GM10248 (cell line): Measurements from ENCODE around the gene GBX1.

Experiments used
- CTCF ChIA-PET: fragments of 300-600 bp; sonication (Branson Sonifier 250); formaldehyde crosslinking; extraction: SDS; loops from one replicate; lab custom pipeline; 2021; ENCODE audit warnings: antibody characterized with exemption; lab: Yijun Ruan, JAX
- POLR2A ChIA-PET: fragments of 350-650 bp; sonication (Branson Sonifier 250); formaldehyde crosslinking; extraction: SDS; loops from one replicate; lab custom pipeline; 2020; ENCODE audit warnings: antibody characterized with exemption; lab: Yijun Ruan, JAX
- DNase-seq: peaks from one replicate; pipeline ENCODE4 v3.0.0; 2012; ENCODE audit errors: extremely low spot score
- TF ChIP-seq, protein P1 (sequence below): IDR thresholded peaks from 2 replicates; pipeline ENCODE4 v1.5.1; 2012; ENCODE audit warnings: mild to moderate bottlenecking, low read depth; ENCODE audit errors: extremely low read depth, missing control alignments, control extremely low read depth

GBX1 gene

DNA sequence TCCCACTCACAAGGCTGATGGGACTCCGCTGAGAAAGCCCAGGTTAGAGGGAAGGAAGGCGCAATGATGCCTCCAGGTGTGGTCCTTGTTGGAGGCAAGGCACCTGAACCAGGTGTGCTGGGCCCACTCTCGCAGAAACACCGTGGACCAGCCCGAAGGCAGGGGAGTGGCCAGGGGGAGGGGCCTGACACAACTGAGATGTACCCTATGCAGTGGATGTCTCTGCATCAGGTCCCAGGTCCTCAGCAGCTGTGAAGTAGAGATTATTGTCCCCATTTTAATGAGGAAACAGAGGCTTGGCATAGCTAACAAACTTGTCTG lies 32.0 kb downstream of the GBX1 start:
- ChIA-PET POLR2A (no interaction called here), CTCF (interaction anchor here (0.7 to 1.6 kb wide), 3 partner anchors 12 to 24 kb away, joined by 3 to 5 read pairs (median 4); no protein-coding TSS in a partner anchor)
- no peak for DNase-seq
- TF ChIP-seq, protein P1, sequence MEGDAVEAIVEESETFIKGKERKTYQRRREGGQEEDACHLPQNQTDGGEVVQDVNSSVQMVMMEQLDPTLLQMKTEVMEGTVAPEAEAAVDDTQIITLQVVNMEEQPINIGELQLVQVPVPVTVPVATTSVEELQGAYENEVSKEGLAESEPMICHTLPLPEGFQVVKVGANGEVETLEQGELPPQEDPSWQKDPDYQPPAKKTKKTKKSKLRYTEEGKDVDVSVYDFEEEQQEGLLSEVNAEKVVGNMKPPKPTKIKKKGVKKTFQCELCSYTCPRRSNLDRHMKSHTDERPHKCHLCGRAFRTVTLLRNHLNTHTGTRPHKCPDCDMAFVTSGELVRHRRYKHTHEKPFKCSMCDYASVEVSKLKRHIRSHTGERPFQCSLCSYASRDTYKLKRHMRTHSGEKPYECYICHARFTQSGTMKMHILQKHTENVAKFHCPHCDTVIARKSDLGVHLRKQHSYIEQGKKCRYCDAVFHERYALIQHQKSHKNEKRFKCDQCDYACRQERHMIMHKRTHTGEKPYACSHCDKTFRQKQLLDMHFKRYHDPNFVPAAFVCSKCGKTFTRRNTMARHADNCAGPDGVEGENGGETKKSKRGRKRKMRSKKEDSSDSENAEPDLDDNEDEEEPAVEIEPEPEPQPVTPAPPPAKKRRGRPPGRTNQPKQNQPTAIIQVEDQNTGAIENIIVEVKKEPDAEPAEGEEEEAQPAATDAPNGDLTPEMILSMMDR = no peak

DNA sequence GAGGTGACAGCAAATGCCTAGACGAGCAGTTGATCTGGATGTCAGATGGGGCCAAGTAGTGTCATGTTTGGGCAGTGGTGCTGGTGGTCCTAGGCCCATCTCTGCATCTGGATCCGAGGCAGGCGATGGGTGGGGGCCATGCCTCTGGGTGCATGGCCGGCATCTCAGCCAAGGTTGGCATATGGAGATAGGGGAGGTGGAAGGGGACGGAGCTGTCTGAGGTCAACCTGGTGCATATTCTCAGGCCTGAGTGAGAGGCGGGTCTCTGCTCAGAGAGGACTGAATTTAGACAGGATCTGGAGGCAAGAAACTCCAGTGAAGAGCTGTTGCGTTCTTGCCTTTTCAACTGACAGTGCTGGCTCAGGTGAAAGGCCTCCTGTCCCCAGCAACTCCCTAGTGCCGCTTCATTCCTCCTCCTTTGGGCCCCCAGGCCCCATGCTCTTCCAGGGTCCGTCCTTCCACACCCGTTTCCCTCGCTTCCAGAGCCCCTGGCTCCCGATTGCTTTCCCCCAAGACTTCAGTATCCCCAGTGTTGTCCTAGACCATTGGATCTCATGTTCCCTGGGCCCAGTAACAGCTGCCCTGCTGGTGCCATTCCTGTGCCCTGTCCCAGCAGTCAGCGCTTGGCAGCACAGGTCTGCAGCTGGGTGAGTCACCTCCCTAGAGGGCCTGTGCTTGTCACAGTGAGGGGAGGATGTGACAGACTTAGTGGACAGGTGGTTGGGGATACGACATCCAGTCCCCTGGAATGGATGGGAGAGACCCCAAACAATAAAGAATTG lies 32.6 kb downstream of the GBX1 start:
- POLR2A ChIA-PET = no interaction called here
- no peak for DNase-seq
- CTCF ChIA-PET = interaction anchor here (0.7 to 1.6 kb wide), 3 partner anchors 11 to 23 kb away, joined by 3 to 5 read pairs (median 4); no protein-coding TSS in a partner anchor
- TF ChIP-seq, protein P1 = no peak

- ChIA-PET CTCF (interaction anchor here (1.6 kb wide), 1 partner anchor 22 kb away, joined by 4 read pairs; no protein-coding TSS in a partner anchor), POLR2A (no interaction called here)
- DNase-seq = no peak
- TF ChIP-seq, protein P1 = no peak
These were observed 33.3 kb downstream of the GBX1 start for GRCh38 chr7:151133986-151134742.

- DNase-seq = no peak
- CTCF ChIA-PET = no interaction called here
- TF ChIP-seq, protein P1 = no peak
- POLR2A ChIA-PET = no interaction called here
These were observed 34.1 kb downstream of the GBX1 start for GRCh38 chr7:151133266-151133985.

DNA sequence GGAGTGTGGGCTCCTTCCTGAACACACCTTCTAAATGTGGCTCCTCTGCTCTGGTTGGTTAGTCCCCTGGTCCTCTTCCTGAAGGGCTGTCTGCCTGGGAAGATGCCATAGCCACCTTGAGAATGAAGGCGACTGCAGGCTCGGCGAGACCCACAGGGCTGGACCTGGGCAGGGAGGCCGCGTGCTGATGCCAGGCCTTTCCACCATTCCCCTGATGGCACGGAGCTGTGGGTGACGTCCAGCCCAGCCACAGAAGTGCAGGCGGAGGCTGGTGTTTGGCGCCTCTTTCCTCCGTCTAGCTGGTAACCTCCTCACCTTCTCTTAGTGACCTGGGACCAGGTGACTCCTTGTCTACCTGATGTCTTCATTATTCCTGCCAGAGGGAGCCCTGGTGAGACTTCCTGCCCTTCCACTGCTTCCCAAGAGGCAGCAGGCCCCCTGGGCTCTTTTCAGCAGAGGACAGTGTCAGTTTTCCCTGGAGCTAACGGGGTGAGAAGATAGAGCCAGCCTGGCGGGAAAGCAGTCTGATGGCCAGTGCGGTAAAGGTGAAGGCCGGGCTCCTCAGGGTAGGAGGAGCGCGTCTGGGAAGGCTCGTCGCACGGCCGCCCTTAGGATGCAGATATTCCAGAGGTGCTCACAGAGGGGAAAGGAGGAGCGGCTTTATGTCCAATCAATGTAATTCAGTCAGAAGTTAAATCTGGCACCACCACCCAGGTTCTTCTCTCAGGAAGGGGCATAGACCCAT lies 34.9 kb downstream of the GBX1 start:
- ChIA-PET POLR2A (no interaction called here), CTCF (interaction anchor here (1.2 to 1.6 kb wide), 2 partner anchors 19 to 20 kb away, joined by 3 to 4 read pairs; no protein-coding TSS in a partner anchor)
- TF ChIP-seq, protein P1 = no peak
- DNase-seq = no peak
